ENCODE results near the gene DUSP1.

Gene DUSP1

GRCh38 chr5:172805736-172806255 lies 34.8 kb upstream of the DUSP1 start:
- ATAC-seq = no peak
- TF ChIP-seq CSRNP3 (CRISPR knock-in tag; IDR thresholded peaks at IDR 0.05) (no peak), CREB5 (CRISPR knock-in tag; IDR thresholded peaks at IDR 0.05; ENCODE audit: low read depth) (no peak), ARNTL (CRISPR knock-in tag; IDR thresholded peaks at IDR 0.05; ENCODE audit: borderline replicate concordance, low read depth) (no peak)

GRCh38 chr5:172805018-172805683 lies 34.2 kb upstream of the DUSP1 start:
- ATAC-seq = no peak

More at GRCh38 chr5:172805018-172805683, 34.2 kb upstream of the DUSP1 start:
- TF ChIP-seq CSDC2 (CRISPR knock-in tag; IDR thresholded peaks at IDR 0.05) = no peak
- TF ChIP-seq SNAI2 (CRISPR knock-in tag; IDR thresholded peaks at IDR 0.05) = no peak
- no peak for TF ChIP-seq ZC3H10 (CRISPR knock-in tag; IDR thresholded peaks at IDR 0.05)
- no peak for TF ChIP-seq TCF4 (CRISPR knock-in tag; IDR thresholded peaks at IDR 0.05; ENCODE audit: borderline replicate concordance)
- TF ChIP-seq ZFP30 (CRISPR knock-in tag; IDR thresholded peaks at IDR 0.05) = no peak
- TF ChIP-seq ESRRG (CRISPR knock-in tag; IDR thresholded peaks at IDR 0.05) = no peak
- TF ChIP-seq POU6F1 (CRISPR knock-in tag; IDR thresholded peaks at IDR 0.05; ENCODE audit: borderline replicate concordance, low read depth) = no peak
- no peak for TF ChIP-seq CSRNP3 (CRISPR knock-in tag; IDR thresholded peaks at IDR 0.05)
- TF ChIP-seq CREB5 (CRISPR knock-in tag; IDR thresholded peaks at IDR 0.05; ENCODE audit: low read depth) = no peak
- no peak for TF ChIP-seq GLIS3 (CRISPR knock-in tag; IDR thresholded peaks at IDR 0.05)
- TF ChIP-seq BACH2 (CRISPR knock-in tag; IDR thresholded peaks at IDR 0.05; ENCODE audit: borderline replicate concordance) = no peak
- no peak for TF ChIP-seq PATZ1 (CRISPR knock-in tag; IDR thresholded peaks at IDR 0.05; ENCODE audit: borderline replicate concordance)
- TF ChIP-seq ZNF8 (CRISPR knock-in tag; IDR thresholded peaks at IDR 0.05) = no peak
- TF ChIP-seq ZNF565 (CRISPR knock-in tag; conservative IDR thresholded peaks at IDR 0.05; ENCODE audit: low read depth) = no peak
- no peak for TF ChIP-seq ARNTL (CRISPR knock-in tag; IDR thresholded peaks at IDR 0.05; ENCODE audit: borderline replicate concordance, low read depth)
- TF ChIP-seq TSHZ2 (CRISPR knock-in tag; IDR thresholded peaks at IDR 0.05) = no peak
- no peak for TF ChIP-seq PPARA (CRISPR knock-in tag; IDR thresholded peaks at IDR 0.05; ENCODE audit: borderline replicate concordance)
- TF ChIP-seq ISL1 (CRISPR knock-in tag; IDR thresholded peaks at IDR 0.05) = no peak
- TF ChIP-seq RARB (CRISPR knock-in tag; IDR thresholded peaks at IDR 0.05) = no peak

Data from SK-N-SH treated with all-trans-retinoic acid at 6 μM for 48 hours (cell line).